Thoracic aorta (tissue), 2 donors: ENCODE results near the gene RIMBP2. TPM values are rescaled to one million over a fixed set of nuclear protein-coding genes. Genes with fewer than 3 reads are reported as not detected.

Experiments used
- ATAC-seq: fragments of 150-250 bp; one replicate; pipeline ENCODE4 v1.8.0; 2017; ENCODE audit warnings: low read depth; ENCODE audit not compliant: insufficient number of reproducible peaks, low FRiP score
- DNase-seq: peaks from one replicate; pipeline ENCODE4 v3.0.0-alpha.2; 2020; ENCODE audit warnings: low spot score
- H3K27ac ChIP-seq, 2 donors: fragments of 200-600 bp; sonication (generic); 1 replicate in 1 of 2; 2 replicates in 1 of 2; pipeline ENCODE4 v1.5.1; 2016; ENCODE audit warnings: mild to moderate bottlenecking in 2 of 2, moderate library complexity in 2 of 2
- H3K27me3 ChIP-seq: fragments of 200-600 bp; sonication (generic); replicated peaks from 2 replicates; pipeline ENCODE4 v1.6.0; 2016; ENCODE audit warnings: mild to moderate bottlenecking; ENCODE audit not compliant: insufficient read depth
- H3K36me3 ChIP-seq: fragments of 200-600 bp; sonication (generic); one replicate; pipeline ENCODE4 v1.5.1; 2016
- H3K4me1 ChIP-seq, 2 donors: fragments of 200-600 bp; sonication (generic); 1 replicate in 1 of 2; 2 replicates in 1 of 2; pipeline versions ENCODE4 v1.5.1 to v1.6.0; 2016; ENCODE audit warnings: low read depth in 2 of 2, mild to moderate bottlenecking in 1 of 2; ENCODE audit not compliant: control insufficient read depth in 1 of 2
- H3K4me3 ChIP-seq: fragments of 200-600 bp; sonication (generic); 2 replicates; pipeline ENCODE4 v1.5.1; 2016; ENCODE audit warnings: mild to moderate bottlenecking
- H3K9me3 ChIP-seq: fragments of 200-600 bp; sonication (generic); 2 replicates; pipeline ENCODE4 v1.5.1; 2016
- total RNA-seq, 2 donors: library from RNA; depleted of rRNA; stranded (reverse); fragments of >200 nt; gene quantifications; one replicate each; pipeline versions ENCODE4 v1.1.0 to v1.2.3, GENCODE V29; 2016
- TF ChIP-seq, protein P1 (sequence below): fragments of 200-600 bp; sonication (generic); IDR thresholded peaks from one replicate; pipeline ENCODE4 v1.5.1; 2019; ENCODE audit warnings: antibody characterized with exemption

Gene RIMBP2
- total RNA-seq, 2 donors from 2014 or later = 0.54 to 0.92 TPM

DNA sequence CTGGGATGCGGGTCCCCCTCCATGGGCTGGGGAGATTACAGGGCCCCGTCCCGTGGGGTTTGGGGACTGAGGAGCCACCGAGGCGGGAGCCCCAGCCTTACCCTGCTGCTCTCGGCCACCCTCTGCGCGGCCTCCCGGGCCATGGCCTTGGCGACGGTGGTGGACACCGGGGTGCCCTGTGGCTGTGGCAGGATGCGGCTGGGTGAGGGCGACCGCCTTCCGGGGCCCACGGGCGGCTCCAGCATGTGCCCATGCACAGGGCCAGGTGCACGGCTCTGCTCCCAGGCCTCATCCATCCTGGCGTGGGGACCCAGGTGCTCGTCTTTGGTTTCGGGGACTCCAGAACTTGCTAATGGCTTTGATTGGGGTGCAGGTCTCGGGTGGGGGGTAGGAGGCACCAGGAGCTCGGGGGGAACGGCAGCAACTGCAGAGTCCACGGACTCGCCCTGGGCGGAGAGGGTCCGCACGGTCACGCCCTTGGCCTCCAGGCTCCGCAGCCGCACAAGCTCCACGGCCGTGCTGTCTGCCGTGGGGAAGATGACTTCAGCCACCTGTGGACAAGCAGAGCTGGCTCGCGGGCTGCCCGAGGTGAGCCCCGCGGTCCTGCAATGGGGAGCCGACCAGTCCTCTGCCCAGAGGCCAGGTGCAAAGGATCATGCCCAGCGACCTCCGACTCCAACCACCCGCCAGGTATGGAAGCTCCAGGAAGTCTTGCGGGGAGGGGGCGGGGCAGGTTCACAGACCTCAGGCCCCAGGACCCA is 279.2 kb downstream of the RIMBP2 start:
- no peaks in the 10 kb centered on the region for H3K27me3 ChIP-seq
- H3K9me3 ChIP-seq = no peaks in the 10 kb centered on the region
- H3K27ac ChIP-seq = no peak overlapping the region
- TF ChIP-seq, protein P1, sequence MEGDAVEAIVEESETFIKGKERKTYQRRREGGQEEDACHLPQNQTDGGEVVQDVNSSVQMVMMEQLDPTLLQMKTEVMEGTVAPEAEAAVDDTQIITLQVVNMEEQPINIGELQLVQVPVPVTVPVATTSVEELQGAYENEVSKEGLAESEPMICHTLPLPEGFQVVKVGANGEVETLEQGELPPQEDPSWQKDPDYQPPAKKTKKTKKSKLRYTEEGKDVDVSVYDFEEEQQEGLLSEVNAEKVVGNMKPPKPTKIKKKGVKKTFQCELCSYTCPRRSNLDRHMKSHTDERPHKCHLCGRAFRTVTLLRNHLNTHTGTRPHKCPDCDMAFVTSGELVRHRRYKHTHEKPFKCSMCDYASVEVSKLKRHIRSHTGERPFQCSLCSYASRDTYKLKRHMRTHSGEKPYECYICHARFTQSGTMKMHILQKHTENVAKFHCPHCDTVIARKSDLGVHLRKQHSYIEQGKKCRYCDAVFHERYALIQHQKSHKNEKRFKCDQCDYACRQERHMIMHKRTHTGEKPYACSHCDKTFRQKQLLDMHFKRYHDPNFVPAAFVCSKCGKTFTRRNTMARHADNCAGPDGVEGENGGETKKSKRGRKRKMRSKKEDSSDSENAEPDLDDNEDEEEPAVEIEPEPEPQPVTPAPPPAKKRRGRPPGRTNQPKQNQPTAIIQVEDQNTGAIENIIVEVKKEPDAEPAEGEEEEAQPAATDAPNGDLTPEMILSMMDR = no peak
- no peak overlapping the region for H3K4me3 ChIP-seq
- DNase-seq = no peak
- H3K36me3 ChIP-seq = no peaks in the 10 kb centered on the region
- no peak for ATAC-seq
- no peaks in the 10 kb centered on the region for H3K4me1 ChIP-seq

DNA sequence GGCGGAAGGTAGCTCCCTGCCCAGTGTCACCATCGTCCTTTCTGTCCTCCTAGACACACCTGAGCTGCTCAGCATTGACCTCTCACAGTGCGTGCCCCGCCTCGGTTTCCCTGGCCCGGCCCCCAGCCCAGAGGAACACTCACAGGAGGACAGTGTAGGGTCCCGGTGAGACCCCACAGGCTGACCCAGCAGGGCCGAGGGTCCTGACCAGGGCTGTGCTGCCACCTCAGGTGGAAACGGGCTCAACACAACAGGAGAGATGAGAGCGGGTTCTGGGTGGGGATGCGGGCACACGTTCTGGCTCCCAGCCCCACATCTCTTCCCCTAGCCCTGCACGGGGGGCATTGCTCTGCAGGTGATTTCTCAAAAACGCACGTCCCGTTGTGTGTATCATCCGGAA is 280.3 kb downstream of the RIMBP2 start:
- Histone ChIP-seq H3K27ac (no peak overlapping the region), H3K4me3 (no peak overlapping the region), H3K36me3 (no peaks in the 10 kb centered on the region), H3K4me1 (no peaks in the 10 kb centered on the region), H3K27me3 (no peaks in the 10 kb centered on the region), H3K9me3 (no peaks in the 10 kb centered on the region)
- TF ChIP-seq, protein P1 = no peak
- no peak for DNase-seq
- no peak for ATAC-seq

DNA sequence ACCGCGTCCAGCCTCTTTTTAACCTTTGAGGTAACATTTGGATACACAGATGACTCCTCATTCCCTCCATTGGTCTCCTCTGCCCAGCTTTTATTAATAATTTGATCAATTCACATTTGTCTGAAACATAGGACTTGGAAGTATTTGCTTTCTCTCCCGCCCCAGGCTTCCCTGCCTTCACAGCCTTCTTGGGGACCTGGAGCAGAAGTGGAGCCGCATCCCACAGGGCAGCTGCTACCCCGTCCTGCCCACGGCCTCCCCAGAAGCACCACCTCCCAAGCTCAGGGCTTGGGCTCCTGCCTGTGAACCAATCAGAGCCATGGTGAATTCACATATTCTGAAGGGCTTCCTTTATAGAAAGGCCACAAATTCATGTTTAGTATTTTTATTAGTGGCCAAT is 280.8 kb downstream of the RIMBP2 start:
- no peaks in the 10 kb centered on the region for H3K36me3 ChIP-seq
- H3K4me3 ChIP-seq = no peak overlapping the region
- no peaks in the 10 kb centered on the region for H3K9me3 ChIP-seq
- no peak overlapping the region for H3K27ac ChIP-seq
- DNase-seq (no peak), ATAC-seq (no peak)
- no peaks in the 10 kb centered on the region for H3K27me3 ChIP-seq
- TF ChIP-seq, protein P1 = no peak
- H3K4me1 ChIP-seq = no peaks in the 10 kb centered on the region

DNA sequence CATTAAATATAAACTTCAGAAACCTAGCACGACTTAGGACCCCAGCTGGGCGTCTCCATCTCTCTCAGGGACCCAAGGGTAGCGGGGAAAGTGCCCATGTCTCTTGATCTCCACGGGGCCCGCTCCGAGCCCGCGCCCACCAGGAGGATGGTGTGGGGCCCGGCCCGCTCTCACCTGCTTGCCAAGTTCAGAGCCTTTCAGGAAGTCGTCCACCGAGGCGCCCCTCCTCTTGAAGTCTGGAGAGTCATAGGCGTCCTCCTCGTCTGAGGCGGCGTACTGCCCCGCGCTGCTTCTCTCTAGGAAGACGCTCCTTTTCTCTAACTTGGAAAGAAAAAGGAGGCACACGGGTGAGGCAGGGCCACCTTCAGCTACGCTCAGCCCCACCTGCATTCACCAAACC is 281.5 kb downstream of the RIMBP2 start:
- no peaks in the 10 kb centered on the region for H3K4me1 ChIP-seq
- no peak overlapping the region for H3K4me3 ChIP-seq
- DNase-seq (no peak), ATAC-seq (no peak)
- TF ChIP-seq, protein P1 = no peak
- no peak overlapping the region for H3K27ac ChIP-seq
- no peaks in the 10 kb centered on the region for H3K36me3 ChIP-seq
- H3K27me3 ChIP-seq = no peaks in the 10 kb centered on the region
- H3K9me3 ChIP-seq = no peaks in the 10 kb centered on the region

DNA sequence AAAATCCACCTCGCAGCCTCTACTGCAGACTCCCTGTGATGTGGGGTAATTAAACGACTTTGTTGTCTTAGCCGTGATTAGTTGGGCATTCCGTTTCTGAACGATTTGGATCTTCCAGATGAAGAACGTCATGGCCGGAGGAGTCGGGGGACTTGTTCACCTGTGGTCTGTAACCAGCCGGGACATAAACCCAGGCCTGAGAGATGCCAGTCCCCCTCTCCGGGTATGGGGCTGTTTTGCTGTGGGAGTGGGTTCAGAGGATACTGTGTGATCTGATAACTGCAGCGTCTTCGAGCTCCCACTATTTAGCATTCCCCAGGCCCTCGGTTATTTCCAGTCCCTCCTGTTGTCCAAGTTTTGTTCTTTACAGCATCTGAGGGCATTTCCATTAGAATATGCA is 282.3 kb downstream of the RIMBP2 start:
- Histone ChIP-seq H3K36me3 (no peaks in the 10 kb centered on the region), H3K9me3 (no peaks in the 10 kb centered on the region), H3K4me3 (no peak overlapping the region), H3K4me1 (no peaks in the 10 kb centered on the region), H3K27ac (no peak overlapping the region), H3K27me3 (no peaks in the 10 kb centered on the region)
- TF ChIP-seq, protein P1 = no peak
- ATAC-seq = no peak
- no peak for DNase-seq
